HFFc6 (cell line): ENCODE data around the gene NLGN4X. TPM values are rescaled to one million over a fixed set of nuclear protein-coding genes. Genes with fewer than 3 reads are reported as not detected.

Experiments
- DNase-seq: peaks from one replicate; pipeline ENCODE4 v3.0.0-alpha.2; 2018
- H3K27ac Mint-ChIP-seq: 2 replicates; pipeline ENCODE4 v1.8.0; 2020; ENCODE audit warnings: mild to moderate bottlenecking, mixed read lengths
- H3K27me3 Mint-ChIP-seq: 2 replicates; pipeline ENCODE4 v1.8.0; 2021; ENCODE audit warnings: mild to moderate bottlenecking, moderate library complexity, mixed read lengths; ENCODE audit not compliant: insufficient read depth
- H3K36me3 Mint-ChIP-seq: 2 replicates; pipeline ENCODE4 v1.8.0; 2021; ENCODE audit warnings: low read depth, mixed read lengths
- H3K4me1 Mint-ChIP-seq: 2 replicates; pipeline ENCODE4 v1.8.0; 2020; ENCODE audit warnings: low read depth, mixed read lengths
- H3K4me3 Mint-ChIP-seq: 2 replicates; pipeline ENCODE4 v1.8.0; 2020; ENCODE audit warnings: mild to moderate bottlenecking, moderate library complexity, mixed read lengths
- H3K9me3 Mint-ChIP-seq: 2 replicates; pipeline ENCODE4 v1.8.0; 2020; ENCODE audit warnings: mild to moderate bottlenecking, mixed read lengths
- CTCF ChIP-seq: fragments of 200-600 bp; sonication (generic); IDR thresholded peaks from 2 replicates; pipeline ENCODE4 v1.5.0; 2021; ENCODE audit warnings: antibody characterized with exemption, mild to moderate bottlenecking
- total RNA-seq, 6 experiments: library from RNA; stranded (reverse); fragmentation: NEBNext Ultra II Directional; extraction: Animal tissue kit (Norgen Biotek cat#: 25700); gene quantifications; 2 replicates in 1 of 6; 3 replicates in 5 of 6; pipeline ENCODE4 v1.2.3, GENCODE V29; 2021

Gene NLGN4X
- total RNA-seq, 6 experiments from 2014 or later: not detected

DNA sequence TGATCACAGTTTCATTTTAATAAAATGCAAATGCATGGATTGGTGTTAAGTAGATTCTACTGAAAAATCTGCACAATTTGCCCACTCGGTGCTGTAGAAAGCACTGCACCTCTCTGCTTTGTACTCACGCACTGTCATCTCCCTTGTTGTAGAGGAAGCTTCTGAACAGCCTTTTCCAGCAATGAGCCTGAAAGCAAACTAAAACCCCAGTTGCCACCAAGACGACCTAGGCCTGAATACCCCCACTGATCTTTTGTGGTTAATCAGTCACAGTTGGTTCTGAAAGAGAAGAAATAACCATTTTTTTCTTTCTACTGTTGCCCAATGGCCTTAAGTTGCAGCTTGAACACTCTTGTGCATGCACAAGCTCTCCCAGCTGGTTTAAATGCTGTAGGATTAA, 229.8 kb downstream of the NLGN4X start:
- H3K27me3 Mint-ChIP-seq: no peaks in the 10 kb centered on the region
- H3K36me3 Mint-ChIP-seq: no peaks in the 10 kb centered on the region
- H3K4me3 Mint-ChIP-seq: no peak overlapping the region

DNA sequence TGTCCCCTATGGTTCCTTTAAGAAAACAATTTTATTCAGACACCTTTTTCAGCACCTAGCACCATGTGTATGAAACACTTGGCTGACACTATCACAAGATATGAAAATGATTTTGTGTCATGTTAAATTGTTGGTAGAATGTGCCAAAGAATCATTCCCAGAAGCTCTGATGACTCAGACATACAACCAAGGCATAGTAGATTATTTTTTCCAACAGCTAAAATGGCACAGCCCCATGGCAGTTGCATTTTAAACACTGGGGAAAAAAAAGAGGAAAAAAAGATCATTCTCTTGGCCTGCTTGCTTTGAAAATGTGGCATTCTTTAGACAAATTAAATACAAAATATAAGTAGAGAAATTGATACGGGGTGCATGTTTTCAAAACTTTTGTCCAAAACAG, 230.2 kb downstream of the NLGN4X start:
- DNase-seq: no peak

More for the DNA sequence above, 229.8 kb downstream of the NLGN4X start:
- DNase-seq: no peak
- peaks cover 4% of the 10 kb centered on the region; the same call in 1 of the 2 replicates for H3K9me3 Mint-ChIP-seq
- TF ChIP-seq CTCF: no peak
- no peak overlapping the region for H3K27ac Mint-ChIP-seq
- H3K4me1 Mint-ChIP-seq: no peaks in the 10 kb centered on the region

DNA sequence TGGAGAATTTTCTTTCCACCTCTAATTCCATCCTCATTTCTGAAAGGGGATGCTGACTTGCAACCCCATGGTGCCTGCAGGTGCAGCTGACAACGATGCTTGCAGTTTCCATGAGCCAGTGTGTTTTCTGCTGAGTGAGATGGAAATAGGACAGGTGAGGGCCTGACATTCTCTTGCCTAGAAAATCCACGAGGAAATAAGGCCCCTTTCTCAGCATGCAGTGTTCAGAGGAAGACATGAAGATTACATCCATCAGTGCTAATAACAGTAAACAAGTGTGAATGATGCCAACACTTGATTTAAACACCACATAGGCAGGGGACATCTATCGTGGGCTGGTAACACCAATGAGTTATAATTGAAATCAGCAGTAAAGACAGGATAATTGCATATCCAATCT, 237.3 kb downstream of the NLGN4X start:
- Mint-ChIP-seq H3K36me3 (no peaks in the 10 kb centered on the region; the same call in 1 of the 2 replicates), H3K4me3 (no peak overlapping the region), H3K4me1 (no peaks in the 10 kb centered on the region), H3K27me3 (no peaks in the 10 kb centered on the region), H3K9me3 (peaks cover 11% of the 10 kb centered on the region), H3K27ac (no peak overlapping the region)
- TF ChIP-seq CTCF: no peak
- DNase-seq: no peak

More for the DNA sequence above, 230.2 kb downstream of the NLGN4X start:
- no peaks in the 10 kb centered on the region for H3K27me3 Mint-ChIP-seq
- H3K4me1 Mint-ChIP-seq: no peaks in the 10 kb centered on the region
- TF ChIP-seq CTCF: no peak
- no peaks in the 10 kb centered on the region for H3K36me3 Mint-ChIP-seq
- H3K9me3 Mint-ChIP-seq: peaks cover 4% of the 10 kb centered on the region; the same call in 1 of the 2 replicates
- H3K4me3 Mint-ChIP-seq: no peak overlapping the region
- H3K27ac Mint-ChIP-seq: no peak overlapping the region

- Mint-ChIP-seq H3K4me3 (no peak overlapping the region), H3K9me3 (peaks cover 10% of the 10 kb centered on the region), H3K27me3 (no peaks in the 10 kb centered on the region), H3K27ac (no peak overlapping the region), H3K36me3 (peaks cover 5% of the 10 kb centered on the region; the same call in 1 of the 2 replicates), H3K4me1 (no peaks in the 10 kb centered on the region)
- no peak for TF ChIP-seq CTCF
- DNase-seq: no peak
Observed at GRCh38 chrX:5979338-5979737, 249.3 kb downstream of the NLGN4X start.

DNA sequence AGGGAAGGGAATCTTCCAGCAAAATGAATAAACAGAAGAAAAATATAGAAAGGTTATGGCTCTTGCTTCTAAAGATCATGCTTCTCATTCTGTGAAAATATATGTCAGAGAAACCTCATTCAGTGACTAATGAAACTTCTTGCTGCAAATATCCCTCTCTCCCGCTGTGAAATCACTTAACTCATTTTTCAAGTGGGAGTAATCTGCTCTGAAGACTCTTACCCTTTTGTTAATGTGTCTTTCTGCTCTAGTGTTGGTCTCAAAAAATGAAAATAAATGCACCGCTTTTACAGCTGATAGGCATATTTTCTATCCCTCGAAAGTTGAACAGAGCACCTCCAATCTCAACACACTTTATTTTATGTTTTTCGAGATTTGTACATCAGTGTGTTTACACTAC, 252.3 kb downstream of the NLGN4X start:
- no peak for DNase-seq
- no peak overlapping the region for H3K27ac Mint-ChIP-seq
- no peaks in the 10 kb centered on the region for H3K36me3 Mint-ChIP-seq
- H3K27me3 Mint-ChIP-seq: no peaks in the 10 kb centered on the region
- H3K4me1 Mint-ChIP-seq: no peaks in the 10 kb centered on the region
- TF ChIP-seq CTCF: no peak
- no peak overlapping the region for H3K4me3 Mint-ChIP-seq
- H3K9me3 Mint-ChIP-seq: peaks cover 3% of the 10 kb centered on the region; the same call in 1 of the 2 replicates

DNA sequence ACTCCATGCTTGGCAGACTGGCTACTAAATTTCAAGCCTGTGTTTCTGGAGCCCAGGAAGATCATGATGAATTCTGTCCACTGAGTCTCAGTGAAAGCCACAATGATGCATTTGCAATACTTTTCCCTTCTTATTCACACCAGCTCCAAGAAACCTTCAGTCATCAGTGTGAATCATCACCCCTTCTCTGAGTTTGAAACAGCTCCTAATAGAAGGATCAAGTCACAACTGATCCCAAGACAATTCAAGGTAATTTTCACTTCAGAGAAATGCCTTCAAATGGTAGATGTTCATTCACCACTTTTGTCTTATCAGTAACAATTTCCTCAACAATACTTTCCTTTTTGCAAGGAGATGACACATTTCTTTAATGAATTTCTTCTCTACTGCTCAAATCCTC, 257.4 kb downstream of the NLGN4X start:
- Mint-ChIP-seq H3K4me1 (no peaks in the 10 kb centered on the region), H3K27me3 (no peaks in the 10 kb centered on the region), H3K4me3 (no peak overlapping the region), H3K36me3 (no peaks in the 10 kb centered on the region), H3K27ac (no peak overlapping the region), H3K9me3 (peaks cover 3% of the 10 kb centered on the region)
- DNase-seq: no peak
- TF ChIP-seq CTCF: no peak
